DOHH2 (cell line): Measurements from ENCODE around the gene HOXB3.

ENCODE experiments used
- H3F3A ChIP-seq: fragments of 200-600 bp; sonication (generic), shearing (Covaris generic); 2 replicates; pipeline ENCODE4 v1.6.0; 2016; ENCODE audit warnings: antibody characterized with exemption, mild to moderate bottlenecking; ENCODE audit not compliant: control insufficient read depth, insufficient read depth
- H3K27ac ChIP-seq: fragments of 200-600 bp; sonication (generic); 2 replicates; pipeline ENCODE4 v1.5.1; 2014; ENCODE audit warnings: low read depth, mild to moderate bottlenecking, low read length, moderate library complexity
- H3K27me3 ChIP-seq: fragments of 200-600 bp; sonication (generic); 2 replicates; pipeline ENCODE4 v1.6.1; 2014; ENCODE audit warnings: mild to moderate bottlenecking, low read length, mixed read lengths; ENCODE audit not compliant: control insufficient read depth
- H3K36me3 ChIP-seq: fragments of 200-600 bp; sonication (generic); 2 replicates; pipeline ENCODE4 v1.6.1; 2014; ENCODE audit warnings: mild to moderate bottlenecking, low read length, moderate library complexity, mixed read lengths; ENCODE audit not compliant: control insufficient read depth
- H3K4me1 ChIP-seq: fragments of 200-600 bp; sonication (generic); 2 replicates; pipeline ENCODE4 v1.6.1; 2014; ENCODE audit warnings: mild to moderate bottlenecking, low read length, mixed read lengths; ENCODE audit not compliant: control insufficient read depth
- H3K4me2 ChIP-seq: fragments of 200-600 bp; sonication (generic); 2 replicates; pipeline ENCODE4 v1.6.0; 2014; ENCODE audit warnings: mild to moderate bottlenecking, low read length, moderate library complexity
- H3K4me3 ChIP-seq: fragments of 200-600 bp; sonication (generic); 2 replicates; pipeline ENCODE4 v1.5.1; 2014; ENCODE audit warnings: mild to moderate bottlenecking, low read length, mixed read lengths
- H3K79me2 ChIP-seq: fragments of 200-600 bp; sonication (generic); 2 replicates; pipeline ENCODE4 v1.6.1; 2014; ENCODE audit warnings: mild to moderate bottlenecking, low read length, mixed read lengths; ENCODE audit not compliant: control insufficient read depth
- H3K9me2 ChIP-seq: fragments of 200-600 bp; sonication (generic); replicated peaks from 2 replicates; pipeline ENCODE4 v1.6.1; 2014; ENCODE audit warnings: mild to moderate bottlenecking, low read length, mixed read lengths; ENCODE audit not compliant: control insufficient read depth
- H3K9me3 ChIP-seq: fragments of 200-600 bp; sonication (generic); 2 replicates; pipeline ENCODE4 v1.6.1; 2014; ENCODE audit warnings: antibody characterized with exemption, low read length, mixed read lengths; ENCODE audit not compliant: control insufficient read depth, insufficient read depth
- H4K20me1 ChIP-seq: fragments of 200-600 bp; sonication (generic); 2 replicates; pipeline ENCODE4 v1.6.0; 2014; ENCODE audit warnings: low read depth, mild to moderate bottlenecking, antibody characterized with exemption, low read length, moderate library complexity; ENCODE audit not compliant: control insufficient read depth, insufficient read depth
- CTCF ChIP-seq: fragments of 200-600 bp; sonication (generic); IDR thresholded peaks from one replicate; pipeline ENCODE4 v1.5.1; 2014; ENCODE audit warnings: antibody characterized with exemption, mild to moderate bottlenecking, low read depth, low read length; ENCODE audit not compliant: poor library complexity, severe bottlenecking
- EZH2phosphoT487 ChIP-seq: fragments of 200-600 bp; sonication (generic); IDR thresholded peaks from 2 replicates; pipeline ENCODE4 v1.6.1; 2017; ENCODE audit warnings: borderline replicate concordance, mild to moderate bottlenecking, antibody characterized with exemption, low read length, moderate library complexity, mixed read lengths

Gene HOXB3

GRCh38 chr17:48542698-48543106, 47.3 kb downstream of the HOXB3 start:
- Histone ChIP-seq H3K4me3 (no peak overlapping the region), H4K20me1 (no peaks in the 10 kb centered on the region), H3K9me3 (no peaks in the 10 kb centered on the region), H3K4me2 (no peak overlapping the region), H3K4me1 (no peaks in the 10 kb centered on the region), H3K79me2 (no peaks in the 10 kb centered on the region), H3K27ac (no peak overlapping the region), H3F3A (no peaks in the 10 kb centered on the region), H3K9me2 (no peaks in the 10 kb centered on the region), H3K36me3 (no peaks in the 10 kb centered on the region), H3K27me3 (peaks cover 71% of the 10 kb centered on the region)
- TF ChIP-seq EZH2phosphoT487, result no peak; the same call in 1 of the 2 replicates
- TF ChIP-seq CTCF, result no peak

DNA sequence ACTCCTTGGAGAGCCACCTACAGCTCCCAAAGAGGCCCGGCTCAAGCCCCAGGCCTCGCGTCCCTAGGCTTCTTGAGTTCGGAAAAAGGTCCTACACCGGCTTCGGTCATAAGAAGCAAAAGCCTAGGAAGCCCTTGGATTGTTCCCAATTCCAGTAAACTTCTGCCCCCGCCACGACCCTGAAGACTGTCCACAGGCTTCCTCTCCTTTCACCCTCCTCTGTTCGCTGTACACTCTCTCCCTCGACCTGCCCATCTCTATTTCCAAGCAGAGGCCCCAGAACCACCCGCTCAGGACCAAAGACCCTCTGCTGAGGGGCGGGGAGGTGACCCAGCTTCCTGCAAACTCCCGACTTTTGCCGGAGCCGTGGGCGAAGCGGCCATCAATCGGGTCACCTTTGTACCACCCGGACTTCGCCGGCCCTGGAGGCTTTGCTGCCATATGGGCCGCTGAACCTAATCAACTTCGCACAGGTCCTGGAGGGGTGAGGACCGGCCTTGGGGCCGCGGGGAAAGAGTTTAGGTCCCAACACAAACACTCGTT, 47.9 kb downstream of the HOXB3 start:
- Histone ChIP-seq H3K9me3 (no peaks in the 10 kb centered on the region), H3K36me3 (no peaks in the 10 kb centered on the region), H3K4me2 (no peak overlapping the region), H3K27ac (no peak overlapping the region), H3K4me1 (no peaks in the 10 kb centered on the region), H3F3A (no peaks in the 10 kb centered on the region), H3K4me3 (no peak overlapping the region), H4K20me1 (no peaks in the 10 kb centered on the region), H3K27me3 (peaks cover 69% of the 10 kb centered on the region), H3K79me2 (no peaks in the 10 kb centered on the region), H3K9me2 (no peaks in the 10 kb centered on the region)
- no peak; the same call in 1 of the 2 replicates for TF ChIP-seq EZH2phosphoT487

DNA sequence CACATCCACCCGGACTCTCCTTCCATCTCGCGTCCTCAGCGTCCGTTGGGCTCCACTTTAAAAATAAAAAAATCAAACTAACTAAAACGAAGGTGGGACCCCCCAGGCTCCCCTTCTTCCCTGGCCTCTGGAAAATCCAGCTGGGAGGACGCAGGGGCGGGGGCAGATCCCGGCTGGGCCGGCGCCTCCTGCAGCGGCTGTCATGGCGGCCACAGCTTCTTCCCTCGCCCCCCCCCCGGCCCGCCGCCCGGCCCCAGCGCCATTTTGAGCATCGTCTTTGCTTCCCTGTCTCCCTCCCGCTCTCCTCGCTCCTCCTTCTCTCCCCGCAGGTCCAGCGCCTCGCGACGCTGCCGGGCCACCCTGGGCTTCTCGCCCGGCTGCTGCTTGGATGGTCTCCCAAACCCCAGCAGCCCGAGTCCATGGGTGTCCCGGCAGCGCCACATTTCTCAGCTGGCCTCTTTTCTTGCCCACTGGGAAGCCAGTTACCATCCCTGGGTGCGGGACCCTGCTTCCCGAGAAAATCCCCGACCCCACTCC, 48.4 kb downstream of the HOXB3 start:
- no peaks in the 10 kb centered on the region for H3K9me2 ChIP-seq
- no peak overlapping the region for H3K4me2 ChIP-seq
- H3F3A ChIP-seq, result no peaks in the 10 kb centered on the region
- H3K9me3 ChIP-seq, result no peaks in the 10 kb centered on the region
- H3K27me3 ChIP-seq, result peaks cover 64% of the 10 kb centered on the region
- no peaks in the 10 kb centered on the region for H3K4me1 ChIP-seq
- no peaks in the 10 kb centered on the region for H3K79me2 ChIP-seq
- TF ChIP-seq CTCF (no peak), EZH2phosphoT487 (no peak)
- H3K27ac ChIP-seq, result no peak overlapping the region
- H3K4me3 ChIP-seq, result no peak overlapping the region
- H3K36me3 ChIP-seq, result no peaks in the 10 kb centered on the region
- no peaks in the 10 kb centered on the region for H4K20me1 ChIP-seq

- Histone ChIP-seq H3K27ac (no peak overlapping the region), H3K9me2 (no peaks in the 10 kb centered on the region), H3K36me3 (no peaks in the 10 kb centered on the region), H3K4me1 (no peaks in the 10 kb centered on the region), H3K9me3 (no peaks in the 10 kb centered on the region), H3F3A (no peaks in the 10 kb centered on the region), H3K4me2 (no peak overlapping the region), H3K4me3 (no peak overlapping the region), H3K27me3 (peaks cover 62% of the 10 kb centered on the region), H4K20me1 (no peaks in the 10 kb centered on the region), H3K79me2 (no peaks in the 10 kb centered on the region)
- TF ChIP-seq CTCF (no peak), EZH2phosphoT487 (0 out of 2 replicates have a peak, but pooled peaks have one; percentile 24)
Observed at GRCh38 chr17:48541036-48541576, 48.9 kb downstream of the HOXB3 start.
